ENCODE results near the gene PLEKHG7.

DNA sequence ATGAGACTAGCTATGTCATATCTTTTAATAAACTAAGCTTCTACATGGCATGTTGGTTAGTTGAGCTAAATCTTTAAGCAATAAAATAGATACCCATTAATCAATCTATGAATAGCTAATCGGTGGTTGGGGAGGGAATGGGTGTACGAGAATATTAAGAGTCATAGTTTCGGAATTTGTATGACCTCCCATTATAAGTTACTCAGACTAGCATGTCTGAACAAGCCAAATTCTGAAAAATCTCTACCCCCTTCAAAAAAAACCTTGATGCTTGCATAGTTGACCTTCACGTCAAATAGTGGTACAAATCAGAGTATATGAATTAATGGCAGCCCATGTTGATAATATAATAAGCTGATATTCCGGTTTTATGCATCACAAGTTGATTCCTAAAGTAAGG is 60.0 kb downstream of the PLEKHG7 start:
- TF ChIP-seq FOXA1 (IDR thresholded peaks at IDR 0.05) = no peak
- TF ChIP-seq ELF4 (IDR thresholded peaks at IDR 0.05) = no peak
- no peak for TF ChIP-seq ZNF384 (IDR thresholded peaks at IDR 0.05)
- TF ChIP-seq SP1 (IDR thresholded peaks at IDR 0.05) = no peak
- no peak for TF ChIP-seq ARNT (IDR thresholded peaks at IDR 0.05)
- no peak for TF ChIP-seq PKNOX1 (IDR thresholded peaks at IDR 0.05)
- no peak for TF ChIP-seq FOXK2 (IDR thresholded peaks at IDR 0.05)
- TF ChIP-seq SUZ12 (IDR thresholded peaks at IDR 0.05) = no peak
- no peak for TF ChIP-seq BHLHE40 (IDR thresholded peaks at IDR 0.05; ENCODE audit: borderline replicate concordance)
- no peak for TF ChIP-seq FOXM1 (IDR thresholded peaks at IDR 0.05; ENCODE audit: borderline replicate concordance)
- TF ChIP-seq HDGF (IDR thresholded peaks at IDR 0.05; ENCODE audit: borderline replicate concordance) = no peak
- no peak for TF ChIP-seq TARDBP (IDR thresholded peaks at IDR 0.05)
- TF ChIP-seq CTBP1 (IDR thresholded peaks at IDR 0.05; ENCODE audit: borderline replicate concordance) = no peak
- TF ChIP-seq LEF1 (IDR thresholded peaks at IDR 0.05; ENCODE audit: borderline replicate concordance) = no peak
